HEK293 (cell line): ENCODE results near the gene CBFA2T2.

Experiments
- CTCF ChIA-PET: fragments of 350-600 bp; formaldehyde crosslinking; extraction: SDS; loops from one replicate; lab custom pipeline; 2021; ENCODE audit warnings: antibody characterized with exemption; lab: Yijun Ruan, JAX
- POLR2A ChIA-PET: fragments of 300-600 bp; formaldehyde crosslinking; extraction: SDS; loops from one replicate; lab custom pipeline; 2020; ENCODE audit warnings: antibody characterized with exemption, inconsistent platforms; lab: Yijun Ruan, JAX
- H3K27ac ChIP-seq: fragments of 200-500 bp; sonication (Bioruptor generic); 2 replicates; pipeline ENCODE4 v1.5.1; 2014; ENCODE audit warnings: low read depth, low read length, control low read depth, inconsistent platforms; ENCODE audit errors: extremely low read depth
- H3K36me3 ChIP-seq, 2 experiments: fragments of 200-500 bp in 1 of 2; sonication (Bioruptor generic) in 1 of 2; 1 replicate in 1 of 2; 2 replicates in 1 of 2; pipeline ENCODE4 v1.5.1; 2014 to 2017; ENCODE audit warnings: inconsistent platforms in 2 of 2, low read length in 2 of 2; ENCODE audit not compliant: control insufficient read depth in 2 of 2, insufficient read depth in 1 of 2
- H3K4me1 ChIP-seq: fragments of 200-500 bp; sonication (Bioruptor generic); 2 replicates; pipeline ENCODE4 v1.5.1; 2014; ENCODE audit warnings: mild to moderate bottlenecking, low read length, inconsistent platforms; ENCODE audit not compliant: control insufficient read depth, insufficient read depth
- H3K4me3 ChIP-seq: 2 replicates; pipeline ENCODE4 v1.5.1; 2011; ENCODE audit warnings: low read depth, mild to moderate bottlenecking, control low read depth, low read length, moderate library complexity
- H3K9me3 ChIP-seq: fragments of 200-500 bp; sonication (Bioruptor generic); 2 replicates; pipeline ENCODE4 v1.5.1; 2014; ENCODE audit warnings: low read depth, low read length, inconsistent platforms; ENCODE audit not compliant: control insufficient read depth, insufficient read depth
- AEBP2 ChIP-seq: fragments of 450-650 bp; formaldehyde crosslinking; IDR thresholded peaks from 2 replicates; pipeline ENCODE4 v1.5.1; 2016; ENCODE audit warnings: missing biosample characterization, missing genetic modification characterization, borderline replicate concordance
- EGR2 ChIP-seq: fragments of 450-650 bp; formaldehyde crosslinking; IDR thresholded peaks from 2 replicates; pipeline ENCODE4 v1.5.1; 2016; ENCODE audit warnings: low read depth, missing biosample characterization, missing genetic modification characterization
- GLIS2 ChIP-seq: fragments of 450-650 bp; formaldehyde crosslinking; IDR thresholded peaks from 2 replicates; pipeline ENCODE4 v1.5.1; 2016; ENCODE audit warnings: missing biosample characterization, missing genetic modification characterization
- HOXD13 ChIP-seq: sonication (generic); formaldehyde crosslinking; IDR thresholded peaks from 2 replicates; pipeline ENCODE4 v1.8.0; 2022; ENCODE audit warnings: missing genetic modification reagents, borderline replicate concordance
- KLF17 ChIP-seq: fragments of 450-650 bp; formaldehyde crosslinking; IDR thresholded peaks from 2 replicates; pipeline ENCODE4 v1.5.1; 2016; ENCODE audit warnings: missing biosample characterization, missing genetic modification characterization
- KLF8 ChIP-seq: fragments of 450-650 bp; formaldehyde crosslinking; IDR thresholded peaks from 2 replicates; pipeline ENCODE4 v1.5.1; 2016; ENCODE audit warnings: missing biosample characterization, missing genetic modification characterization
- PRDM1 ChIP-seq: fragments of 450-650 bp; formaldehyde crosslinking; IDR thresholded peaks from 2 replicates; pipeline ENCODE4; 2016; ENCODE audit warnings: missing biosample characterization, missing genetic modification characterization
- PRDM10 ChIP-seq: fragments of 450-650 bp; formaldehyde crosslinking; IDR thresholded peaks from 2 replicates; pipeline ENCODE4 v1.5.1; 2016; ENCODE audit warnings: missing biosample characterization, missing genetic modification characterization
- SP2 ChIP-seq: fragments of 450-650 bp; formaldehyde crosslinking; IDR thresholded peaks from 2 replicates; pipeline ENCODE4 v1.5.1; 2016; ENCODE audit warnings: missing biosample characterization, missing genetic modification characterization
- SP7 ChIP-seq: fragments of 450-650 bp; formaldehyde crosslinking; IDR thresholded peaks from 2 replicates; pipeline ENCODE4 v1.5.1; 2016; ENCODE audit warnings: missing biosample characterization, missing genetic modification characterization
- TCF7L2 ChIP-seq: IDR thresholded peaks from 2 replicates; pipeline ENCODE4 v1.6.1; 2011; ENCODE audit warnings: low read depth, mild to moderate bottlenecking, inconsistent platforms, low read length, moderate library complexity, borderline replicate concordance
- ZBTB20 ChIP-seq: fragments of 450-650 bp; formaldehyde crosslinking; IDR thresholded peaks from 2 replicates; pipeline ENCODE4 v1.5.1; 2016; ENCODE audit warnings: missing biosample characterization, missing genetic modification characterization
- ZBTB48 ChIP-seq: fragments of 450-650 bp; formaldehyde crosslinking; IDR thresholded peaks from 2 replicates; pipeline ENCODE4 v1.5.1; 2016; ENCODE audit warnings: missing biosample characterization, missing genetic modification characterization
- ZFP3 ChIP-seq: fragments of 450-650 bp; formaldehyde crosslinking; IDR thresholded peaks from 2 replicates; pipeline ENCODE4 v1.5.1; 2016; ENCODE audit warnings: low read depth, missing biosample characterization, missing genetic modification characterization
- ZFP69B ChIP-seq: fragments of 450-650 bp; formaldehyde crosslinking; IDR thresholded peaks from 2 replicates; pipeline ENCODE4 v1.5.1; 2016; ENCODE audit warnings: missing biosample characterization, missing genetic modification characterization
- ZIC2 ChIP-seq: fragments of 450-650 bp; formaldehyde crosslinking; IDR thresholded peaks from 2 replicates; pipeline ENCODE4 v1.5.1; 2016; ENCODE audit warnings: missing biosample characterization, missing genetic modification characterization
- ZNF114 ChIP-seq: fragments of 450-650 bp; formaldehyde crosslinking; IDR thresholded peaks from 2 replicates; pipeline ENCODE4 v1.5.0; 2017; ENCODE audit warnings: missing biosample characterization, missing genetic modification characterization
- ZNF140 ChIP-seq: fragments of 450-650 bp; formaldehyde crosslinking; IDR thresholded peaks from 2 replicates; pipeline ENCODE4 v1.5.1; 2016; ENCODE audit warnings: missing biosample characterization, missing genetic modification characterization
- ZNF157 ChIP-seq: fragments of 450-650 bp; formaldehyde crosslinking; IDR thresholded peaks from 2 replicates; pipeline ENCODE4 v1.5.1; 2016; ENCODE audit warnings: missing biosample characterization, missing genetic modification characterization
- ZNF19 ChIP-seq: fragments of 450-650 bp; formaldehyde crosslinking; IDR thresholded peaks from 2 replicates; pipeline ENCODE4; 2016; ENCODE audit warnings: missing biosample characterization, missing genetic modification characterization, low read depth
- ZNF221 ChIP-seq: fragments of 450-650 bp; formaldehyde crosslinking; IDR thresholded peaks from 2 replicates; pipeline ENCODE4 v1.5.1; 2017; ENCODE audit warnings: missing biosample characterization, missing genetic modification characterization, borderline replicate concordance
- ZNF488 ChIP-seq: fragments of 450-650 bp; formaldehyde crosslinking; IDR thresholded peaks from 2 replicates; pipeline ENCODE4 v1.5.1; 2016; ENCODE audit warnings: missing biosample characterization, missing genetic modification characterization
- ZNF623 ChIP-seq: fragments of 450-650 bp; formaldehyde crosslinking; IDR thresholded peaks from 2 replicates; pipeline ENCODE4 v1.5.1; 2016; ENCODE audit warnings: missing biosample characterization, missing genetic modification characterization
- TF ChIP-seq, protein P1 (sequence below): fragments of 450-650 bp; formaldehyde crosslinking; conservative IDR thresholded peaks from 2 replicates; pipeline ENCODE4 v1.5.1; 2016; ENCODE audit warnings: low read depth, missing biosample characterization, missing genetic modification characterization
- TF ChIP-seq, protein P2 (sequence below): sonication (generic); formaldehyde crosslinking; IDR thresholded peaks from 2 replicates; pipeline ENCODE4 v1.8.1; 2022; ENCODE audit warnings: mild to moderate bottlenecking, moderate library complexity, missing genetic modification reagents

CBFA2T2 gene

GRCh38 chr20:33685328-33686099 is 195.6 kb downstream of the CBFA2T2 start:
- H3K4me3 ChIP-seq = peak overlapping the region; percentile 62
- ChIA-PET POLR2A (interaction anchor here (0.8 to 3.3 kb wide), 8 partner anchors 10 to 46 kb away, joined by 3 to 10 read pairs (median 5); partner anchors contain the start of genes ACTL10, PXMP4 and ZNF341), CTCF (interaction anchor here (0.6 to 1.3 kb wide), 3 partner anchors 19 to 32 kb away, joined by 3 to 4 read pairs (median 4); partner anchors contain the start of genes ACTL10 and C20orf144)
- peaks cover 0 to 37% of the 10 kb centered on the region in 2 experiments; a peak in 1 of 3 replicates for H3K36me3 ChIP-seq
- H3K9me3 ChIP-seq = no peaks in the 10 kb centered on the region
- H3K4me1 ChIP-seq = peaks cover 8% of the 10 kb centered on the region
- H3K27ac ChIP-seq = peak overlapping the region; percentile 95
- TF ChIP-seq PRDM10 (tag by site-specific recombination) = no peak
- no peak for TF ChIP-seq TCF7L2
- peak; percentile 40; the same call in 1 of the 2 replicates for TF ChIP-seq KLF8 (tag by site-specific recombination)
- TF ChIP-seq EGR2 (tag by site-specific recombination) = 0 out of 2 replicates have a peak, but pooled peaks have one; percentile 15
- TF ChIP-seq, protein P1, sequence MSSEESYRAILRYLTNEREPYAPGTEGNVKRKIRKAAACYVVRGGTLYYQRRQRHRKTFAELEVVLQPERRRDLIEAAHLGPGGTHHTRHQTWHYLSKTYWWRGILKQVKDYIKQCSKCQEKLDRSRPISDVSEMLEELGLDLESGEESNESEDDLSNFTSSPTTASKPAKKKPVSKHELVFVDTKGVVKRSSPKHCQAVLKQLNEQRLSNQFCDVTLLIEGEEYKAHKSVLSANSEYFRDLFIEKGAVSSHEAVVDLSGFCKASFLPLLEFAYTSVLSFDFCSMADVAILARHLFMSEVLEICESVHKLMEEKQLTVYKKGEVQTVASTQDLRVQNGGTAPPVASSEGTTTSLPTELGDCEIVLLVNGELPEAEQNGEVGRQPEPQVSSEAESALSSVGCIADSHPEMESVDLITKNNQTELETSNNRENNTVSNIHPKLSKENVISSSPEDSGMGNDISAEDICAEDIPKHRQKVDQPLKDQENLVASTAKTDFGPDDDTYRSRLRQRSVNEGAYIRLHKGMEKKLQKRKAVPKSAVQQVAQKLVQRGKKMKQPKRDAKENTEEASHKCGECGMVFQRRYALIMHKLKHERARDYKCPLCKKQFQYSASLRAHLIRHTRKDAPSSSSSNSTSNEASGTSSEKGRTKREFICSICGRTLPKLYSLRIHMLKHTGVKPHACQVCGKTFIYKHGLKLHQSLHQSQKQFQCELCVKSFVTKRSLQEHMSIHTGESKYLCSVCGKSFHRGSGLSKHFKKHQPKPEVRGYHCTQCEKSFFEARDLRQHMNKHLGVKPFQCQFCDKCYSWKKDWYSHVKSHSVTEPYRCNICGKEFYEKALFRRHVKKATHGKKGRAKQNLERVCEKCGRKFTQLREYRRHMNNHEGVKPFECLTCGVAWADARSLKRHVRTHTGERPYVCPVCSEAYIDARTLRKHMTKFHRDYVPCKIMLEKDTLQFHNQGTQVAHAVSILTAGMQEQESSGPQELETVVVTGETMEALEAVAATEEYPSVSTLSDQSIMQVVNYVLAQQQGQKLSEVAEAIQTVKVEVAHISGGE (tag by site-specific recombination) = 0 out of 2 replicates have a peak, but pooled peaks have one; percentile 38
- TF ChIP-seq ZNF140 = no peak
- no peak for TF ChIP-seq AEBP2
- TF ChIP-seq HOXD13 (CRISPR knock-in tag) = no peak
- TF ChIP-seq PRDM1 (tag by site-specific recombination) = peak; percentile 43; the same call in 1 of the 2 replicates
- TF ChIP-seq KLF17 (tag by site-specific recombination) = peak; percentile 88
- no peak for TF ChIP-seq ZFP3
- no peak for TF ChIP-seq ZBTB20 (tag by site-specific recombination)
- no peak for TF ChIP-seq ZNF114
- TF ChIP-seq ZIC2 (tag by site-specific recombination) = peak; percentile 20; the same call in 1 of the 2 replicates
- TF ChIP-seq GLIS2 (tag by site-specific recombination) = 0 out of 2 replicates have a peak, but pooled peaks have one; percentile 16
- TF ChIP-seq, protein P2, sequence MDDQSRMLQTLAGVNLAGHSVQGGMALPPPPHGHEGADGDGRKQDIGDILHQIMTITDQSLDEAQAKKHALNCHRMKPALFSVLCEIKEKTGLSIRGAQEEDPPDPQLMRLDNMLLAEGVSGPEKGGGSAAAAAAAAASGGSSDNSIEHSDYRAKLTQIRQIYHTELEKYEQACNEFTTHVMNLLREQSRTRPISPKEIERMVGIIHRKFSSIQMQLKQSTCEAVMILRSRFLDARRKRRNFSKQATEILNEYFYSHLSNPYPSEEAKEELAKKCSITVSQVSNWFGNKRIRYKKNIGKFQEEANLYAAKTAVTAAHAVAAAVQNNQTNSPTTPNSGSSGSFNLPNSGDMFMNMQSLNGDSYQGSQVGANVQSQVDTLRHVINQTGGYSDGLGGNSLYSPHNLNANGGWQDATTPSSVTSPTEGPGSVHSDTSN (CRISPR knock-in tag) = 0 out of 2 replicates have a peak, but pooled peaks have one; percentile 55
- TF ChIP-seq ZFP69B (tag by site-specific recombination) = no peak
- TF ChIP-seq SP7 (tag by site-specific recombination) = 0 out of 2 replicates have a peak, but pooled peaks have one; percentile 25
- no peak for TF ChIP-seq ZNF157
- TF ChIP-seq ZNF488 (tag by site-specific recombination) = no peak
- TF ChIP-seq ZNF623 = no peak
- no peak for TF ChIP-seq ZNF19
- no peak for TF ChIP-seq ZNF221 (tag by site-specific recombination)
- TF ChIP-seq SP2 (tag by site-specific recombination) = peak; percentile 66
- TF ChIP-seq ZBTB48 = no peak
